ENCODE results near the gene MYH7.
"Not testable (repeated sequence)": the region's sequence is repeated elsewhere in the genome, so short reads cannot be mapped to it uniquely, and the experiment has no call there.

Gene MYH7

GRCh38 chr14:23425798-23426197 lies 9.7 kb downstream of the MYH7 start:
- H3K9me3 Mint-ChIP-seq, H3K4me1 Mint-ChIP-seq, H3K4me3 Mint-ChIP-seq, H3K27ac Mint-ChIP-seq, ATAC-seq, H3K36me3 Mint-ChIP-seq: not testable (repeated sequence)
- peaks cover 12% of the 10 kb centered on the region for H3K27me3 Mint-ChIP-seq

GRCh38 chr14:23425169-23425568 lies 10.3 kb downstream of the MYH7 start:
- H3K36me3 Mint-ChIP-seq, result no peaks in the 10 kb centered on the region
- no peaks in the 10 kb centered on the region for H3K4me1 Mint-ChIP-seq
- ATAC-seq, result no peak
- no peak overlapping the region for H3K27ac Mint-ChIP-seq
- H3K4me3 Mint-ChIP-seq, result no peak overlapping the region
- H3K27me3 Mint-ChIP-seq, result peaks cover 10% of the 10 kb centered on the region
- no peaks in the 10 kb centered on the region for H3K9me3 Mint-ChIP-seq

GRCh38 chr14:23423657-23424056 lies 11.8 kb downstream of the MYH7 start:
- no peaks in the 10 kb centered on the region for H3K4me1 Mint-ChIP-seq
- no peaks in the 10 kb centered on the region for H3K9me3 Mint-ChIP-seq
- no peak overlapping the region for H3K27ac Mint-ChIP-seq
- ATAC-seq, result no peak
- peaks cover 20% of the 10 kb centered on the region for H3K27me3 Mint-ChIP-seq
- no peak overlapping the region for H3K4me3 Mint-ChIP-seq
- H3K36me3 Mint-ChIP-seq, result no peaks in the 10 kb centered on the region

GRCh38 chr14:23421594-23421993 lies 13.9 kb downstream of the MYH7 start:
- Mint-ChIP-seq H3K27me3 (peaks cover 39% of the 10 kb centered on the region), H3K9me3 (no peaks in the 10 kb centered on the region), H3K36me3 (no peaks in the 10 kb centered on the region), H3K4me1 (no peaks in the 10 kb centered on the region), H3K27ac (no peak overlapping the region), H3K4me3 (no peak overlapping the region)
- ATAC-seq, result no peak

- H3K9me3 Mint-ChIP-seq, H3K4me3 Mint-ChIP-seq, H3K27ac Mint-ChIP-seq, H3K4me1 Mint-ChIP-seq, H3K36me3 Mint-ChIP-seq, ATAC-seq: not testable (repeated sequence)
- peaks cover 57% of the 10 kb centered on the region for H3K27me3 Mint-ChIP-seq
Measured at GRCh38 chr14:23419646-23420045, 15.8 kb downstream of the MYH7 start.

- Mint-ChIP-seq H3K4me3 (no peak overlapping the region), H3K36me3 (no peaks in the 10 kb centered on the region), H3K27ac (no peak overlapping the region), H3K27me3 (peaks cover 71% of the 10 kb centered on the region), H3K4me1 (no peaks in the 10 kb centered on the region), H3K9me3 (no peaks in the 10 kb centered on the region)
- no peak for ATAC-seq
Measured at GRCh38 chr14:23418021-23418420, 17.4 kb downstream of the MYH7 start.

- H3K36me3 Mint-ChIP-seq, H3K27ac Mint-ChIP-seq, ATAC-seq, H3K9me3 Mint-ChIP-seq, H3K4me3 Mint-ChIP-seq, H3K4me1 Mint-ChIP-seq: not testable (repeated sequence)
- H3K27me3 Mint-ChIP-seq, result peaks cover 78% of the 10 kb centered on the region
Measured at GRCh38 chr14:23417269-23417668, 18.2 kb downstream of the MYH7 start.

GRCh38 chr14:23416801-23417200 lies 18.7 kb downstream of the MYH7 start:
- Mint-ChIP-seq H3K36me3 (no peaks in the 10 kb centered on the region), H3K27me3 (peaks cover 83% of the 10 kb centered on the region), H3K27ac (no peak overlapping the region), H3K4me1 (no peaks in the 10 kb centered on the region), H3K9me3 (no peaks in the 10 kb centered on the region), H3K4me3 (no peak overlapping the region)
- no peak for ATAC-seq

- no peaks in the 10 kb centered on the region for H3K9me3 Mint-ChIP-seq
- H3K4me3 Mint-ChIP-seq, result no peak overlapping the region
- no peak for ATAC-seq
- no peaks in the 10 kb centered on the region for H3K4me1 Mint-ChIP-seq
- no peak overlapping the region for H3K27ac Mint-ChIP-seq
- H3K36me3 Mint-ChIP-seq, result no peaks in the 10 kb centered on the region
- H3K27me3 Mint-ChIP-seq, result peaks cover 90% of the 10 kb centered on the region
Measured at GRCh38 chr14:23415821-23416778, 19.4 kb downstream of the MYH7 start.

- Mint-ChIP-seq H3K4me1 (no peaks in the 10 kb centered on the region), H3K36me3 (no peaks in the 10 kb centered on the region), H3K9me3 (no peaks in the 10 kb centered on the region), H3K27me3 (peaks cover 94% of the 10 kb centered on the region), H3K27ac (no peak overlapping the region), H3K4me3 (no peak overlapping the region)
- no peak for ATAC-seq
Measured at GRCh38 chr14:23414906-23415820, 20.3 kb downstream of the MYH7 start.

GRCh38 chr14:23414254-23414653 lies 21.2 kb downstream of the MYH7 start:
- no peak overlapping the region for H3K4me3 Mint-ChIP-seq
- no peaks in the 10 kb centered on the region for H3K4me1 Mint-ChIP-seq
- H3K27ac Mint-ChIP-seq, result no peak overlapping the region
- no peak for ATAC-seq
- no peaks in the 10 kb centered on the region for H3K36me3 Mint-ChIP-seq
- H3K27me3 Mint-ChIP-seq, result peaks cover 94% of the 10 kb centered on the region
- H3K9me3 Mint-ChIP-seq, result no peaks in the 10 kb centered on the region

- Mint-ChIP-seq H3K9me3 (no peaks in the 10 kb centered on the region), H3K4me3 (no peak overlapping the region), H3K27me3 (peaks cover 94% of the 10 kb centered on the region), H3K4me1 (no peaks in the 10 kb centered on the region), H3K36me3 (no peaks in the 10 kb centered on the region), H3K27ac (no peak overlapping the region)
- no peak for ATAC-seq
Measured at GRCh38 chr14:23413681-23414080, 21.8 kb downstream of the MYH7 start.

- Mint-ChIP-seq H3K27me3 (peaks cover 96% of the 10 kb centered on the region), H3K36me3 (no peaks in the 10 kb centered on the region), H3K4me1 (peaks cover 2% of the 10 kb centered on the region), H3K27ac (no peak overlapping the region), H3K4me3 (no peak overlapping the region), H3K9me3 (no peaks in the 10 kb centered on the region)
- ATAC-seq, result no peak
Measured at GRCh38 chr14:23411563-23412525, 23.6 kb downstream of the MYH7 start.

GRCh38 chr14:23409966-23410635 lies 25.4 kb downstream of the MYH7 start:
- no peaks in the 10 kb centered on the region for H3K9me3 Mint-ChIP-seq
- peaks cover 98% of the 10 kb centered on the region for H3K27me3 Mint-ChIP-seq
- no peak overlapping the region for H3K4me3 Mint-ChIP-seq
- H3K27ac Mint-ChIP-seq, result no peak overlapping the region
- H3K4me1 Mint-ChIP-seq, result peaks cover 14% of the 10 kb centered on the region
- no peak for ATAC-seq
- H3K36me3 Mint-ChIP-seq, result no peaks in the 10 kb centered on the region
